GM23338 (cell line): ENCODE data around the gene KCNJ2. TPM values are rescaled to one million over a fixed set of nuclear protein-coding genes. Genes with fewer than 3 reads are reported as not detected.

Experiments
- ATAC-seq: fragments of 200-7000 bp; cut with Tn5 transposase; 3 replicates; pipeline ENCODE4 v1.9.1; 2020
- DNase-seq: peaks from one replicate; pipeline ENCODE4 v3.0.0-alpha.2; 2015; ENCODE audit warnings: low spot score
- H2AFZ ChIP-seq: fragments of 200-600 bp; sonication (generic); 2 replicates; pipeline ENCODE4 v1.8.0; 2016; ENCODE audit warnings: antibody characterized with exemption, mild to moderate bottlenecking, moderate library complexity
- H3F3A ChIP-seq: fragments of 200-600 bp; sonication (generic); replicated peaks from 2 replicates; pipeline ENCODE4 v1.8.0; 2017; ENCODE audit warnings: antibody characterized with exemption, mixed run types, low read depth
- H3K27ac ChIP-seq: fragments of 200-600 bp; sonication (generic); 2 replicates; pipeline ENCODE4 v1.6.1; 2016; ENCODE audit warnings: low read depth
- H3K27me3 ChIP-seq: fragments of 200-600 bp; sonication (generic); 2 replicates; pipeline ENCODE4 v1.8.0; 2016; ENCODE audit warnings: mild to moderate bottlenecking, mixed run types, moderate library complexity; ENCODE audit not compliant: insufficient read depth
- H3K36me3 ChIP-seq: fragments of 200-600 bp; sonication (generic); 2 replicates; pipeline ENCODE4 v1.8.0; 2016; ENCODE audit warnings: mild to moderate bottlenecking; ENCODE audit not compliant: insufficient read depth
- H3K4me1 ChIP-seq: fragments of 200-600 bp; sonication (generic); 2 replicates; pipeline ENCODE4 v1.8.0; 2016; ENCODE audit warnings: mild to moderate bottlenecking, moderate library complexity; ENCODE audit not compliant: insufficient read depth
- H3K4me2 ChIP-seq: fragments of 200-600 bp; sonication (generic); 2 replicates; pipeline ENCODE4 v1.7.1; 2017; ENCODE audit warnings: mixed run types
- H3K4me3 ChIP-seq: fragments of 200-600 bp; sonication (generic); 2 replicates; pipeline ENCODE4 v1.6.1; 2016; ENCODE audit warnings: mixed run types
- H3K79me2 ChIP-seq: fragments of 200-600 bp; sonication (generic); replicated peaks from 2 replicates; pipeline ENCODE4 v1.8.0; 2017; ENCODE audit warnings: mild to moderate bottlenecking; ENCODE audit not compliant: insufficient read depth
- H3K9me2 ChIP-seq: fragments of 200-600 bp; sonication (generic); 2 replicates; pipeline ENCODE4 v1.8.0; 2017; ENCODE audit not compliant: insufficient read depth
- H4K20me1 ChIP-seq: fragments of 200-600 bp; sonication (generic); replicated peaks from 2 replicates; pipeline ENCODE4 v1.8.0; 2017; ENCODE audit warnings: mild to moderate bottlenecking; ENCODE audit not compliant: insufficient read depth
- H3K27ac Mint-ChIP-seq: 2 replicates; pipeline ENCODE4 v1.8.0; 2020; ENCODE audit warnings: inconsistent platforms, mild to moderate bottlenecking, moderate library complexity, mixed read lengths
- H3K27me3 Mint-ChIP-seq: 3 replicates; pipeline ENCODE4 v1.8.0; 2022; ENCODE audit warnings: low read depth, mild to moderate bottlenecking, moderate library complexity, mixed read lengths, inconsistent platforms; ENCODE audit not compliant: insufficient read depth, poor library complexity
- H3K36me3 Mint-ChIP-seq: 3 replicates; pipeline ENCODE4 v1.8.0; 2021; ENCODE audit warnings: low read depth, mild to moderate bottlenecking, inconsistent platforms, moderate library complexity, mixed read lengths
- H3K4me1 Mint-ChIP-seq: 3 replicates; pipeline ENCODE4 v1.8.0; 2020; ENCODE audit warnings: mild to moderate bottlenecking, inconsistent platforms, mixed read lengths
- H3K4me3 Mint-ChIP-seq: 3 replicates; pipeline ENCODE4 v1.8.0; 2021; ENCODE audit warnings: moderate library complexity, mild to moderate bottlenecking, inconsistent platforms, mixed read lengths
- H3K9me3 Mint-ChIP-seq: 3 replicates; pipeline ENCODE4 v1.8.0; 2020; ENCODE audit warnings: moderate library complexity, mild to moderate bottlenecking, inconsistent platforms, mixed read lengths
- CREB1 ChIP-seq: fragments of 250-450 bp; sonication (Bioruptor Pico); IDR thresholded peaks from 2 replicates; pipeline ENCODE4 v1.5.0; 2020; ENCODE audit warnings: low read depth, mild to moderate bottlenecking, moderate library complexity
- JUNB ChIP-seq: IDR thresholded peaks from one replicate; pipeline ENCODE4 v1.6.1; 2016; ENCODE audit warnings: antibody characterized with exemption; ENCODE audit not compliant: unreplicated experiment
- NANOG ChIP-seq: IDR thresholded peaks from 2 replicates; pipeline ENCODE4 v1.6.1; 2016; ENCODE audit warnings: antibody characterized with exemption, borderline replicate concordance
- POLR2AphosphoS5 ChIP-seq: IDR thresholded peaks from 2 replicates; pipeline ENCODE4 v1.6.1; 2016; ENCODE audit warnings: antibody characterized with exemption, low read depth
- STAT1 ChIP-seq: IDR thresholded peaks from one replicate; pipeline ENCODE4 v1.6.1; 2016; ENCODE audit warnings: antibody characterized with exemption; ENCODE audit not compliant: unreplicated experiment
- ZNF331 ChIP-seq: fragments of 250-450 bp; sonication (Bioruptor Pico); IDR thresholded peaks from 2 replicates; pipeline ENCODE4 v1.5.0; 2020; ENCODE audit warnings: low read depth, mild to moderate bottlenecking, moderate library complexity
- polyA plus RNA-seq: library from polyadenylated mRNA; unstranded; fragments of >200 nt; fragmentation: Nextera tagmentation; extraction: Ambion mirVana; gene quantifications from 2 replicates; pipeline ENCODE4 v1.2.1, GENCODE V29; 2016
- total RNA-seq: library from RNA; depleted of rRNA; stranded (reverse); fragments of >200 nt; shearing (Covaris generic); gene quantifications from 2 replicates; pipeline ENCODE4 v1.2.3, GENCODE V29; 2014
- TF ChIP-seq, protein P1 (sequence below), 2 experiments: fragments of 200-600 bp in 1 of 2; sonication (generic) in 1 of 2; conservative IDR thresholded peaks; 2 replicates each; pipeline versions ENCODE4 v1.5.1 to v1.6.1; 2016 to 2017; ENCODE audit warnings: antibody characterized with exemption in 2 of 2, low read depth in 2 of 2, mild to moderate bottlenecking in 2 of 2, moderate library complexity in 1 of 2
- TF ChIP-seq, protein P2 (sequence below): IDR thresholded peaks from 2 replicates; pipeline ENCODE4 v1.6.1; 2016; ENCODE audit warnings: antibody characterized with exemption

KCNJ2 gene
- total and polyA plus RNA-seq, 2 experiments from 2014 or later: 2.1 to 4.4 TPM

DNA sequence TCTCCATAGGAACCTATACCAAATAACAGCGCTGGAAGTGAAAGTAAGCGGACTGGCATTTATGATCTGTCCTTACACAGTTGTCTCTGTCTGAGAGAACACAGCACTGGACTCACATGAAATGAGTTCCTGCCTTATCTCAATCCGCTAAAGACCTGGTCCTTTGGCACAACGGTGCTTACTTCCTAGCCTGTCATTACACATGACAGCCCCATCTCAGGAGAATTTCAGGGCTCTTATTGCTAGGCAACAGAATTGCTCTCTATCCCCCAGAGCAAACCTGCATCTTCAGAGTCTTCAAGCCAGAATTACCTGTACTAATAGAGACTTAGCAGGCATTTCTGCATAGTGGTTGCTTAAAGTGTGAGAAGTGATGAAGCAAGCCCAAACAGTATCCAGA, 4.3 kb downstream of the KCNJ2 start:
- no peaks in the 10 kb centered on the region for H3K9me2 ChIP-seq
- H4K20me1 ChIP-seq: 0 out of 2 replicates have a peak, but pooled peaks cover 4% of the 10 kb centered on the region
- H3K27ac Mint-ChIP-seq: no peak overlapping the region
- no peak overlapping the region for H3K27ac ChIP-seq
- no peak for TF ChIP-seq POLR2AphosphoS5
- TF ChIP-seq NANOG: no peak
- H3K9me3 Mint-ChIP-seq: no peaks in the 10 kb centered on the region
- H3K27me3 ChIP-seq: peaks cover 22% of the 10 kb centered on the region
- peaks cover 13% of the 10 kb centered on the region for H3K4me1 Mint-ChIP-seq
- no peaks in the 10 kb centered on the region for H3F3A ChIP-seq
- H3K79me2 ChIP-seq: peaks cover 11% of the 10 kb centered on the region; the same call in 1 of the 2 replicates
- DNase-seq (no peak), ATAC-seq (no peak)
- H3K4me3 ChIP-seq: no peak overlapping the region
- H3K36me3 Mint-ChIP-seq: peaks cover 10% of the 10 kb centered on the region; the same call in 2 of the 3 replicates
- H3K4me1 ChIP-seq: peaks cover 19% of the 10 kb centered on the region
- no peak overlapping the region for H3K4me3 Mint-ChIP-seq
- no peaks in the 10 kb centered on the region for H3K36me3 ChIP-seq
- H3K27me3 Mint-ChIP-seq: peaks cover 11% of the 10 kb centered on the region
- H3K4me2 ChIP-seq: no peak overlapping the region
- H2AFZ ChIP-seq: no peak overlapping the region

DNA sequence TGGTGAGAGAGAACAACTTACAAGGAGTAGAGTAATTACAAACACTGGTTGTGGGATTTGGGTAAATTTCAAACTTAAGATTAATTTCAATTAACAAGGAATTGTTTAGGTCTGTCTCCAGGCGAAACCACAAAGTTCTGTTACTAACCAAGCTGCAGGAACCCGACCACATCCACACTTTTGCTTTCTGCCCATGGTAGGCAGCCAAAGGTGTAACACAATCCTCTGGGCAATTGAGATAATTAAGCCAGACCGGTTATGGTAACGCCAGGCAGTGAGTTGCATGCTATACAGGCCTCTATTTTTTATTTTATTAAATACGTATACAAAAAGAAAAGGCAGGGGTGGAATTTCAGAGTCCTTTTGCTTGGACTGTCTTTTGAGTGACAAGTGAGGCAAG, 12.0 kb downstream of the KCNJ2 start:
- Histone ChIP-seq H3K27me3 (no peaks in the 10 kb centered on the region), H3K36me3 (no peaks in the 10 kb centered on the region)
- H3K27me3 Mint-ChIP-seq: no peaks in the 10 kb centered on the region

More for the DNA sequence above, 12.0 kb downstream of the KCNJ2 start:
- Mint-ChIP-seq H3K36me3 (no peaks in the 10 kb centered on the region), H3K9me3 (no peaks in the 10 kb centered on the region), H3K4me3 (no peak overlapping the region), H3K4me1 (peaks cover 7% of the 10 kb centered on the region), H3K27ac (no peak overlapping the region)
- no peak overlapping the region for H3K4me3 ChIP-seq
- H4K20me1 ChIP-seq: no peaks in the 10 kb centered on the region
- no peak overlapping the region for H3K27ac ChIP-seq
- no peaks in the 10 kb centered on the region for H3K79me2 ChIP-seq
- no peaks in the 10 kb centered on the region for H3K9me2 ChIP-seq
- DNase-seq (no peak), ATAC-seq (no peak)
- no peak overlapping the region for H2AFZ ChIP-seq
- TF ChIP-seq, protein P1, sequence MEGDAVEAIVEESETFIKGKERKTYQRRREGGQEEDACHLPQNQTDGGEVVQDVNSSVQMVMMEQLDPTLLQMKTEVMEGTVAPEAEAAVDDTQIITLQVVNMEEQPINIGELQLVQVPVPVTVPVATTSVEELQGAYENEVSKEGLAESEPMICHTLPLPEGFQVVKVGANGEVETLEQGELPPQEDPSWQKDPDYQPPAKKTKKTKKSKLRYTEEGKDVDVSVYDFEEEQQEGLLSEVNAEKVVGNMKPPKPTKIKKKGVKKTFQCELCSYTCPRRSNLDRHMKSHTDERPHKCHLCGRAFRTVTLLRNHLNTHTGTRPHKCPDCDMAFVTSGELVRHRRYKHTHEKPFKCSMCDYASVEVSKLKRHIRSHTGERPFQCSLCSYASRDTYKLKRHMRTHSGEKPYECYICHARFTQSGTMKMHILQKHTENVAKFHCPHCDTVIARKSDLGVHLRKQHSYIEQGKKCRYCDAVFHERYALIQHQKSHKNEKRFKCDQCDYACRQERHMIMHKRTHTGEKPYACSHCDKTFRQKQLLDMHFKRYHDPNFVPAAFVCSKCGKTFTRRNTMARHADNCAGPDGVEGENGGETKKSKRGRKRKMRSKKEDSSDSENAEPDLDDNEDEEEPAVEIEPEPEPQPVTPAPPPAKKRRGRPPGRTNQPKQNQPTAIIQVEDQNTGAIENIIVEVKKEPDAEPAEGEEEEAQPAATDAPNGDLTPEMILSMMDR (conservative IDR thresholded peaks at IDR 0.05; ENCODE audit: low read depth in 2 of 2): no peak
- TF ChIP-seq ZNF331 (CRISPR knock-in tag): no peak
- TF ChIP-seq, protein P2, sequence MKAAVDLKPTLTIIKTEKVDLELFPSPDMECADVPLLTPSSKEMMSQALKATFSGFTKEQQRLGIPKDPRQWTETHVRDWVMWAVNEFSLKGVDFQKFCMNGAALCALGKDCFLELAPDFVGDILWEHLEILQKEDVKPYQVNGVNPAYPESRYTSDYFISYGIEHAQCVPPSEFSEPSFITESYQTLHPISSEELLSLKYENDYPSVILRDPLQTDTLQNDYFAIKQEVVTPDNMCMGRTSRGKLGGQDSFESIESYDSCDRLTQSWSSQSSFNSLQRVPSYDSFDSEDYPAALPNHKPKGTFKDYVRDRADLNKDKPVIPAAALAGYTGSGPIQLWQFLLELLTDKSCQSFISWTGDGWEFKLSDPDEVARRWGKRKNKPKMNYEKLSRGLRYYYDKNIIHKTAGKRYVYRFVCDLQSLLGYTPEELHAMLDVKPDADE: no peak
- no peak for TF ChIP-seq JUNB
- TF ChIP-seq CREB1 (CRISPR knock-in tag): no peak
- no peak for TF ChIP-seq STAT1
- TF ChIP-seq POLR2AphosphoS5: no peak
- H3K4me1 ChIP-seq: peaks cover 10% of the 10 kb centered on the region; the same call in 1 of the 2 replicates
- no peaks in the 10 kb centered on the region for H3F3A ChIP-seq
- no peak overlapping the region for H3K4me2 ChIP-seq
